Loucy (cell line): ENCODE results near the gene MCC.
A peak's percentile ranks its signal among the peaks of the same experiment; 100 is the strongest.

ENCODE experiments used
- H2AFZ ChIP-seq: fragments of 200-600 bp; sonication (generic); 2 replicates; pipeline ENCODE4 v1.6.0; 2016; ENCODE audit warnings: antibody characterized with exemption, mild to moderate bottlenecking, low read length, moderate library complexity
- H3F3A ChIP-seq: fragments of 200-600 bp; 2 replicates; pipeline ENCODE4 v1.6.0; 2016; ENCODE audit warnings: antibody characterized with exemption, low read depth, mild to moderate bottlenecking
- H3K27me3 ChIP-seq: fragments of 200-600 bp; sonication (generic); 2 replicates; pipeline ENCODE4 v1.6.1; 2014; ENCODE audit warnings: low read length, mild to moderate bottlenecking; ENCODE audit not compliant: insufficient read depth, poor library complexity, severe bottlenecking
- H3K36me3 ChIP-seq: fragments of 200-600 bp; sonication (generic); 2 replicates; pipeline ENCODE4 v1.6.1; 2016; ENCODE audit warnings: low read length; ENCODE audit not compliant: insufficient read depth
- H3K4me1 ChIP-seq: fragments of 200-600 bp; sonication (generic); 2 replicates; pipeline ENCODE4 v1.5.1; 2014; ENCODE audit warnings: low read length, mild to moderate bottlenecking; ENCODE audit not compliant: insufficient read depth, poor library complexity, severe bottlenecking
- H3K4me2 ChIP-seq: fragments of 200-600 bp; sonication (generic); 2 replicates; pipeline ENCODE4 v1.6.0; 2014; ENCODE audit warnings: antibody characterized with exemption, low read length, low read depth, mild to moderate bottlenecking; ENCODE audit not compliant: poor library complexity, severe bottlenecking
- H3K4me3 ChIP-seq: fragments of 200-600 bp; sonication (generic); 2 replicates; pipeline ENCODE4 v1.5.1; 2014; ENCODE audit warnings: low read length, mild to moderate bottlenecking, mixed read lengths; ENCODE audit not compliant: poor library complexity, severe bottlenecking
- H3K79me2 ChIP-seq: fragments of 200-600 bp; sonication (generic); 2 replicates; pipeline ENCODE4 v1.6.1; 2014; ENCODE audit warnings: low read length; ENCODE audit not compliant: insufficient read depth
- H3K9ac ChIP-seq: fragments of 200-600 bp; sonication (generic); 2 replicates; pipeline ENCODE4 v1.6.0; 2014; ENCODE audit warnings: mild to moderate bottlenecking, low read depth, low read length, moderate library complexity; ENCODE audit not compliant: poor library complexity, severe bottlenecking
- H3K9me2 ChIP-seq: fragments of 200-600 bp; sonication (generic); replicated peaks from 2 replicates; pipeline ENCODE4 v1.6.1; 2016; ENCODE audit warnings: low read depth, low read length, mixed read lengths
- H3K9me3 ChIP-seq: fragments of 200-600 bp; sonication (generic); 2 replicates; pipeline ENCODE4 v1.6.1; 2014; ENCODE audit warnings: mild to moderate bottlenecking, antibody characterized with exemption, low read length, low read depth; ENCODE audit not compliant: insufficient read depth
- H4K20me1 ChIP-seq: fragments of 200-600 bp; sonication (generic); 2 replicates; pipeline ENCODE4 v1.6.0; 2014; ENCODE audit warnings: antibody characterized with exemption, low read length, mild to moderate bottlenecking; ENCODE audit not compliant: insufficient read depth, poor library complexity, severe bottlenecking
- EZH2phosphoT487 ChIP-seq: fragments of 200-600 bp; IDR thresholded peaks from 2 replicates; pipeline ENCODE4 v1.6.1; 2018; ENCODE audit warnings: antibody characterized with exemption, mild to moderate bottlenecking, moderate library complexity, borderline replicate concordance
- TF ChIP-seq, protein P1 (sequence below): fragments of 200-600 bp; sonication (generic); conservative IDR thresholded peaks from 2 replicates; pipeline ENCODE4 v1.5.1; 2014; ENCODE audit warnings: mild to moderate bottlenecking, antibody characterized with exemption, low read length

Gene MCC

GRCh38 chr5:112973904-112974303 is 514.3 kb downstream of the MCC start:
- Histone ChIP-seq H3K36me3 (no peaks in the 10 kb centered on the region), H4K20me1 (peaks cover 17% of the 10 kb centered on the region), H3F3A (no peaks in the 10 kb centered on the region), H3K4me2 (no peak overlapping the region), H3K9me2 (no peaks in the 10 kb centered on the region), H2AFZ (peak overlapping the region; percentile 36; the same call in 1 of the 2 replicates), H3K27me3 (no peaks in the 10 kb centered on the region), H3K4me1 (peaks cover 20% of the 10 kb centered on the region), H3K4me3 (no peak overlapping the region), H3K9me3 (no peaks in the 10 kb centered on the region), H3K79me2 (peaks cover 21% of the 10 kb centered on the region), H3K9ac (no peak overlapping the region)
- TF ChIP-seq, protein P1, sequence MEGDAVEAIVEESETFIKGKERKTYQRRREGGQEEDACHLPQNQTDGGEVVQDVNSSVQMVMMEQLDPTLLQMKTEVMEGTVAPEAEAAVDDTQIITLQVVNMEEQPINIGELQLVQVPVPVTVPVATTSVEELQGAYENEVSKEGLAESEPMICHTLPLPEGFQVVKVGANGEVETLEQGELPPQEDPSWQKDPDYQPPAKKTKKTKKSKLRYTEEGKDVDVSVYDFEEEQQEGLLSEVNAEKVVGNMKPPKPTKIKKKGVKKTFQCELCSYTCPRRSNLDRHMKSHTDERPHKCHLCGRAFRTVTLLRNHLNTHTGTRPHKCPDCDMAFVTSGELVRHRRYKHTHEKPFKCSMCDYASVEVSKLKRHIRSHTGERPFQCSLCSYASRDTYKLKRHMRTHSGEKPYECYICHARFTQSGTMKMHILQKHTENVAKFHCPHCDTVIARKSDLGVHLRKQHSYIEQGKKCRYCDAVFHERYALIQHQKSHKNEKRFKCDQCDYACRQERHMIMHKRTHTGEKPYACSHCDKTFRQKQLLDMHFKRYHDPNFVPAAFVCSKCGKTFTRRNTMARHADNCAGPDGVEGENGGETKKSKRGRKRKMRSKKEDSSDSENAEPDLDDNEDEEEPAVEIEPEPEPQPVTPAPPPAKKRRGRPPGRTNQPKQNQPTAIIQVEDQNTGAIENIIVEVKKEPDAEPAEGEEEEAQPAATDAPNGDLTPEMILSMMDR, result no peak
- no peak for TF ChIP-seq EZH2phosphoT487

DNA sequence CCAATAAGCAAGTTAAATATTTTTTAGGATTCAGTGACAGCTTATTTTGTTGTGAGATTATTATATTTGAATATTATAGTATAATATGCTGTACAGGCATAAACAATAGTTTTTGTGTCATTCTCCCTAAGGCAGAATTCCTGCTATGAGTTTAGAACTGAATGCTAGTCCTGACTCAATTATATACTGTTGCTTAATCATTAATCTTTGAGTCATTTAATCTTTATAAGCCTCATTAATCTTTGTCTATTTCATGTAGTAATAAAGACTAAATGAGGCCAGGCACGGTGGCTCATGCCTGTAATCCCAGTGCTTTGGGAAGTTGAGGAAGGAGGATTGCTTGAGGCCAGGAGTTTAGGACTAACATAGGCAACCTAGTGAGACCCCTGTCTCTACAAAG is 515.2 kb downstream of the MCC start:
- no peak overlapping the region for H2AFZ ChIP-seq
- TF ChIP-seq, protein P1, result no peak
- TF ChIP-seq EZH2phosphoT487, result no peak
- no peak overlapping the region for H3K4me2 ChIP-seq
- no peaks in the 10 kb centered on the region for H3K27me3 ChIP-seq
- H3K9me3 ChIP-seq, result no peaks in the 10 kb centered on the region
- no peaks in the 10 kb centered on the region for H3K9me2 ChIP-seq
- no peaks in the 10 kb centered on the region for H3F3A ChIP-seq
- peaks cover 8% of the 10 kb centered on the region for H4K20me1 ChIP-seq
- peaks cover 13% of the 10 kb centered on the region for H3K79me2 ChIP-seq
- H3K9ac ChIP-seq, result no peak overlapping the region
- H3K36me3 ChIP-seq, result no peaks in the 10 kb centered on the region
- no peak overlapping the region for H3K4me3 ChIP-seq
- peaks cover 20% of the 10 kb centered on the region for H3K4me1 ChIP-seq
